ENCODE measurements around the gene ZNF100.
"Not testable (repeated sequence)": the region's sequence is repeated elsewhere in the genome, so short reads cannot be mapped to it uniquely, and the experiment has no call there.

ZNF100 gene

DNA sequence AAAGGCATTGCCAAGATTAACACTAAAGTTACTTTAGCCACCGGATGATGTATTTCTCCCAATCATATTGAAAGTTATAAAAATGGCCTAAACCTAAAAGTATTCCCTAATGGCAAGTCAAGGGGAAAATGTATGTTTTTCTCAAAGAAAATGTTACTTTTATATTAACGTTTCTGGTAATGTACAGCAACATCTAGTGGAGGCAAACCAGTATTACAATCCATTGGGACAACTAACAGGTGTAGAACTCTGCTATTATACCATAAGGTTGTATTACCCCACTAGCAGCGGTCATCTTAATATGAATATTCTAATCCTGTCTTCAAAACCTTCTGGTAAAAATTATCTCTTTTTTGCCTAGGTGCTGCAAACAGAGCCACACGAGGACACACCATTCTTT, 69.2 kb downstream of the ZNF100 start:
- H3K4me3 ChIP-seq (ENCODE audit: low read length) = no peak overlapping the region
- H3K9me3 ChIP-seq (ENCODE audit: control insufficient read depth, low read length) = no peaks in the 10 kb centered on the region
- H3K9ac ChIP-seq (ENCODE audit: low read length) = no peak overlapping the region
- no peaks in the 10 kb centered on the region for H3K4me1 ChIP-seq (ENCODE audit: control insufficient read depth, insufficient read depth, low read length)
- no peaks in the 10 kb centered on the region for H3K36me3 ChIP-seq (ENCODE audit: control insufficient read depth, insufficient read depth, low read length)
- no peaks in the 10 kb centered on the region for H3K27me3 ChIP-seq (ENCODE audit: control insufficient read depth, insufficient read depth, low read length)

DNA sequence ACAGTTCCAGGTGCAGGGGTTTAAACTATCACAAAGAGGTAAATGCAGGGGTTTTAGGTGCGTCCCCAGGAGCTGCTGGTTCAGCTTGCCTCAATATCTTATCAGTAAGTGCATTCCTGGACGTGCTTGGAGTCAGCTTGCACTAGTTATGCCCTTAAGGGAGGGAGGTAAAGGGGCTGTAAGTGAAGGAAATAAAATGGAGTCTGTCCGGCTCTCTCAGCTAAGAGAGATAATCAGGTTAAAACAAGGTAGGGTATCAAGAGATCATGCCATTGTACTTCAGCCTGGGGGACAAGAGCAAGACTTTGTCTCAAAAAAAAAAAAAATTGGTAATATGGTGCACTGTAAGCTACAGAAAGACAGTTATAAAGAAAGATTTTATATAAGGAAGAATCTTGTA, 69.7 kb downstream of the ZNF100 start:
- Histone ChIP-seq H3K27me3 (ENCODE audit: control insufficient read depth, insufficient read depth, low read length) (no peaks in the 10 kb centered on the region), H3K4me3 (ENCODE audit: low read length) (no peak overlapping the region), H3K9me3 (ENCODE audit: control insufficient read depth, low read length) (no peaks in the 10 kb centered on the region), H3K36me3 (ENCODE audit: control insufficient read depth, insufficient read depth, low read length) (no peaks in the 10 kb centered on the region), H3K4me1 (ENCODE audit: control insufficient read depth, insufficient read depth, low read length) (no peaks in the 10 kb centered on the region), H3K9ac (ENCODE audit: low read length) (no peak overlapping the region)

DNA sequence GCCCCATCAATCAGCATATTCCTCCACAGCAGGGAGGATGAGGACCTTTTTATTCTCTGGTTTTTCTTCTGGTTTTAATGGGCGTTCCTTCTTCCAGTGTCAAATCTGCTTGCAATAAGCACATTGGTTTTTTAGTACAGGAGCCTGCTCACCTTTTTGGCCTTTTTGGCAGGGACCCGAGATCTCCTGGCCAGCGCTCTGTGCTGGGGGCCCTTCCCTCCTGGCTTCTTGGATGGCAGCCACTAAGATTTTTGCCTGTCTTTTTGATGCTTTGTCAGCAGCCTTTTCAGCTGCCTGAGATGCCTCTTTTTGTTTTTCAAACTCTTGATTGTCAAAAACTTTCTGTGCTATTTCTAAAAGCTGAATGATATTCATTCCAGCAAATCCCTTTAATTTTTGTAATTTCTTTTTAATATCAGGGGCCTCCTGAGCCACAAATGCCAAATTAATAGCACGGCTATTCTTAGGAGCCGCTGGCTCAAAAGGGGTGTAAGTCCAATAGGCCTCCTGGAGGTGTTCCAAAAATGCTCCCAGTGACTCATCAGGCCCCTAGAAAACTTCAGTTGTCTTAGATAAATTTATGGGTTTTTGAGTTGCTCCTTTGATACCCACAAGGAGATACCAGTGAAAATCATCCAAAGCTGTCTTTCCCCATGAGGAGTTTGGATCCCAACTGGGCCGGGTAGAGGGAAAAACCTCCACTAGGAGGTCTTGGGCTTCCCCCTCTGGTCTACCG, 73.0 kb downstream of the ZNF100 start:
- no peaks in the 10 kb centered on the region for H3K4me1 ChIP-seq (ENCODE audit: control insufficient read depth, insufficient read depth, low read length)
- no peak overlapping the region for H3K9ac ChIP-seq (ENCODE audit: low read length)
- no peaks in the 10 kb centered on the region for H3K9me3 ChIP-seq (ENCODE audit: control insufficient read depth, low read length)
- H3K27me3 ChIP-seq (ENCODE audit: control insufficient read depth, insufficient read depth, low read length) = no peaks in the 10 kb centered on the region
- no peak overlapping the region for H3K4me3 ChIP-seq (ENCODE audit: low read length)
- H3K36me3 ChIP-seq (ENCODE audit: control insufficient read depth, insufficient read depth, low read length) = no peaks in the 10 kb centered on the region

DNA sequence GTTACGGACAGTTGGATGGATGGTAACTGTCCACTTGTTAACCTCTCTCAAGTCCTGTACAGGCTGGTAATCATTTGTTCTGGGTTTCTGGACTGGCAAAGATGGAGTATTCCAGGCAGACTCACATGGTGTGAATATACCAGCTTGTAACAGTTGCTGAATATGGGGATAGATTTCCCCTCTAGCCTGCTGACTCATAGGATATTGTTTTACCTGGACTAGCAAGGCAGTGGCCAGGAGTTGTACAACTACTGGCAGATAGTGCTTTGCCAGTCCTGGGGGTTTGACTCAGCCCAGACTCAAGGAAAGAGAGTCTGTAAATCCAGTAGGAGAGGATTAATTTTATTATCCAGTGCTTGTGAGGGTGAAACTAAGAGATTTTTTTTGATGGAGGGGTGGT, 74.0 kb downstream of the ZNF100 start:
- no peak overlapping the region for H3K4me3 ChIP-seq (ENCODE audit: low read length)

DNA sequence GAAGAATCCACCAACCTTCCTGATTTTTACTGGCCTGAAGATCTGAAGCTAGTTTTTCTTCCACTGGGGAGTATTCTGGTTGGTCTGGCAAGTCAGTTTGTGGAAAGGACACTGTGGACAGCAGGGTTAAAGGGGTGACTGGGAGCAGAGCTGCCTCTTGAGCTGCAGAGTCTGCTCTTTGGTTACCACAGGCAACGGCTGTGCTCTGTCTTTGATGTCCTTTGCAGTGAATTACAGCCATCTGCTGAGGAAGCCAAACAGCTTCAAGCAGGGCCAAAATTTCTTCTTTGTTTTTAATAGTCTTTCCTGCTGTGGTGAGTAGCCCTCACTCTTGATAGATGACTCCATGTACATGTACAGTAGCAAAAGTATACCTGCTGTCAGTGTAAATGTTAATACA, 75.7 kb downstream of the ZNF100 start:
- Histone ChIP-seq H3K9me3 (ENCODE audit: control insufficient read depth, low read length) (no peaks in the 10 kb centered on the region), H3K27me3 (ENCODE audit: control insufficient read depth, insufficient read depth, low read length) (no peaks in the 10 kb centered on the region), H3K36me3 (ENCODE audit: control insufficient read depth, insufficient read depth, low read length) (no peaks in the 10 kb centered on the region), H3K9ac (ENCODE audit: low read length) (no peak overlapping the region), H3K4me1 (ENCODE audit: control insufficient read depth, insufficient read depth, low read length) (no peaks in the 10 kb centered on the region), H3K4me3 (ENCODE audit: low read length) (no peak overlapping the region)

More for the DNA sequence above, 74.0 kb downstream of the ZNF100 start:
- H3K9ac ChIP-seq (ENCODE audit: low read length) = no peak overlapping the region
- no peaks in the 10 kb centered on the region for H3K36me3 ChIP-seq (ENCODE audit: control insufficient read depth, insufficient read depth, low read length)
- no peaks in the 10 kb centered on the region for H3K9me3 ChIP-seq (ENCODE audit: control insufficient read depth, low read length)
- H3K27me3 ChIP-seq (ENCODE audit: control insufficient read depth, insufficient read depth, low read length) = no peaks in the 10 kb centered on the region
- H3K4me1 ChIP-seq (ENCODE audit: control insufficient read depth, insufficient read depth, low read length) = no peaks in the 10 kb centered on the region

DNA sequence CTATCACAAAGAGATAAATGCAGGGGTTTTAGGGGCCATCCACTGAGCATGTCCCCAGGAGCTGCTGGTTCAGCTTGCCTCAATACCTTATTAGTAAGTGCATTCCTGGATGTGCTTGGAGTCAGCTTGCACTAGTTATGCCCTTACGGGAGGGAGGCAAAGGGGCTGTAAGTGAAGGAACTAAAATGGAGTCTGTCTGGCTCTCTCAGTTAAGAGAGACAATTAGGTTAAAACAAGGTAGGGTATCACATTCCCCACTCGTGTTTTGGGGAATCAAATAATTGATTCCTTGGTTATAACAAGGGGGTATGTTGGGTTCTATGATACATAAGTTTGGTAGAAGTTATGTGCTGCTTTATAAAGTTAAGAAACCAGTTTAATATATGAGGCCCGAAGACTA, 78.9 kb downstream of the ZNF100 start:
- no peaks in the 10 kb centered on the region for H3K9me3 ChIP-seq (ENCODE audit: control insufficient read depth, low read length)
- H3K4me3 ChIP-seq (ENCODE audit: low read length) = no peak overlapping the region
- H3K9ac ChIP-seq (ENCODE audit: low read length) = no peak overlapping the region
- H3K27me3 ChIP-seq (ENCODE audit: control insufficient read depth, insufficient read depth, low read length) = no peaks in the 10 kb centered on the region
- H3K4me1 ChIP-seq (ENCODE audit: control insufficient read depth, insufficient read depth, low read length) = no peaks in the 10 kb centered on the region
- H3K36me3 ChIP-seq (ENCODE audit: control insufficient read depth, insufficient read depth, low read length) = no peaks in the 10 kb centered on the region

DNA sequence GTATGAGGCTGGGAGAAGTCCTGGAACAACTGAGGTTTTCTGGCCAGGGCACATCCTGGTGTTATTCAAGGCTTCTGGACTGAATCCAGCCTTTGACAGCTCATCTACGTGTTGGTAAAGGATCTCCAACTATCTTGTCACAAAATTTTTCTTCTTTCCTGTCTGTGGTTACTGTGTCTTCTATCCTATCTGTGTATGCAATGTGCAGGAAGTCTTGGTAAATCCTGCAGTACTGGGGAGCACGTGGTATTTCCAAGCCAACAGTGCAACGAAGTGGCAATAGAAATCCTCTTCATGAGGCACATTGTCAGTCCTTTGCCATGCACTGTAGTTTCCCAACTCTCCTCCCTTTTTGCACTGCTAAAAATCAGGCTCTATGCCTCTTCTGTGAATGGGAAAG, 86.7 kb downstream of the ZNF100 start:
- H3K9ac ChIP-seq (ENCODE audit: low read length) = no peak overlapping the region
- H3K4me3 ChIP-seq (ENCODE audit: low read length) = no peak overlapping the region
- H3K27me3 ChIP-seq (ENCODE audit: control insufficient read depth, insufficient read depth, low read length) = no peaks in the 10 kb centered on the region
- H3K4me1 ChIP-seq (ENCODE audit: control insufficient read depth, insufficient read depth, low read length) = no peaks in the 10 kb centered on the region
- H3K9me3 ChIP-seq (ENCODE audit: control insufficient read depth, low read length) = no peaks in the 10 kb centered on the region
- H3K36me3 ChIP-seq (ENCODE audit: control insufficient read depth, insufficient read depth, low read length) = no peaks in the 10 kb centered on the region

DNA sequence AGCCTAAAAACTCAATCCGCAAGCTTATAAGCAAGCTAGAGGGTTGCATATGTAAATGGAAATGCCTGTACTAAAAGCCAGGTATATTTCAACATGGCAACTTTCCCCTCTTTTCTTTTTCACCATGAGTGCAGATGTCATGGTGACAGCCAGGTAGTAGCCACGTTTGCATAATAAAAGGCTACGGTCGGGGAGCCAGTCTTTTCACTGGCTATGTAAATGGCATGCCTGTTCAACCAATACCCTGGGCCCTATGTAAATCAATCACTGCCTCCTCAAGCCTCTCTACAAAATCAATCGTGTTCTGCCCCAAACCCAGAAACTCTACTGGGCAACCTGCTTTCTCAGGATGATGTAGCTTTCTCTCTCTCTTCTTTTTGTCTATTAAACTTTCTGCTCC, 87.4 kb downstream of the ZNF100 start:
- Histone ChIP-seq H3K27me3 (ENCODE audit: control insufficient read depth, insufficient read depth, low read length) (no peaks in the 10 kb centered on the region), H3K36me3 (ENCODE audit: control insufficient read depth, insufficient read depth, low read length) (no peaks in the 10 kb centered on the region), H3K4me1 (ENCODE audit: control insufficient read depth, insufficient read depth, low read length) (no peaks in the 10 kb centered on the region), H3K9me3 (ENCODE audit: control insufficient read depth, low read length) (no peaks in the 10 kb centered on the region), H3K9ac (ENCODE audit: low read length) (no peak overlapping the region), H3K4me3 (ENCODE audit: low read length) (no peak overlapping the region)

DNA sequence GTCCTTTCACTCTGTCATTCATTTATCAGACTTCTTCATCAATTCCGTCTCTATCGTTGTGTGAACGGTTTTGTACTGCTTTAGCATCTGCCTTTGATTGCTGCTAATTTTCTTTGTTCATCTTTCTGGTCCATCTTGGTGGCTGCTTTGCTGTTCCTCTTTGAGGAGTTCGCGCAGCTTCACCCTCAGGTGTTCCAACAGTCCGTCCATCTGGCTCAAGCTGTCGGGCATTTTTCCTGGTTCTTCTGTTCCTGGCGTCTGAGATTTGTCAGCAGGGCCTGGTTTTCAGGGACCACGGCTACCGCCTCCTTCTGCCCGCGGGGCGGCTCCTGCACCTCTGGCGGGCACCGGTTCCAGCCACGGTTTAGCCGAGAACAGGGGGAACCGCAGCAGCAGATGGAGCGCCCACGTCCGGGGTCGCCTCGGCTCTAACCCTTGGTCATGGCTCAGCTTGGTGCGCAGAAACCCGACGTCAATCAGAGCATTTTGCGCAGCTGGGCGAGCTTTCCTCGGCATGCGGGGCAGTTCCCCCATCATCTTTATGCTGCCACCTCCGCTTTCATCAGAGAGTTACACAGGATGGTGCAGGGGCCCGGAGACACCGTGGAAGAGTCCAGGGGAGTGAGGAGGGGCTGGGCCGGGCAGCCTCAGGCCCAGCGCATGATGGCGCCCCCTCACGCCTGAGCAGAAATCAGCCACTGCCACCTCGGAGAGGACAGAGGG, 89.5 kb downstream of the ZNF100 start:
- Histone ChIP-seq H3K9me3 (ENCODE audit: control insufficient read depth, low read length) (no peaks in the 10 kb centered on the region), H3K9ac (ENCODE audit: low read length) (no peak overlapping the region), H3K4me3 (ENCODE audit: low read length) (no peak overlapping the region), H3K36me3 (ENCODE audit: control insufficient read depth, insufficient read depth, low read length) (no peaks in the 10 kb centered on the region), H3K4me1 (ENCODE audit: control insufficient read depth, insufficient read depth, low read length) (no peaks in the 10 kb centered on the region), H3K27me3 (ENCODE audit: control insufficient read depth, insufficient read depth, low read length) (no peaks in the 10 kb centered on the region)

DNA sequence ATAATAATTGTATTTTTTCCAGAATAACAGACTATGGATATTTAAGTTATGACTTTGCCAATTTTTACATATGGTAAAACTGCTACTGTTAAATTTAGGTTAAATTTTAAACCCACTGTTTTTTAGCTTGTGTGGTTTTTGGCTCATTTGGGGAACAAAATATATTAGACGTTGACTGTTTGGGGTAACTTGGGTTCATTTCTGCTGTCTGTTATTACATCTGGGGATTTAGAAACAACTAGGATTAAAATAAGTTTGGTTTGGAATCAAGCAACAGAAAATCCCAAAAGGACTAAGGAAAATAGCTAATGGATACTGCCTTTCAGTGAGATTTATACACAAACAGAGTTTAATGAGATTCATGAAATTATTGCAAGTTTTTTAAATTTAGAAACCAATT, 92.9 kb downstream of the ZNF100 start:
- no peaks in the 10 kb centered on the region for H3K27me3 ChIP-seq (ENCODE audit: control insufficient read depth, insufficient read depth, low read length)
- H3K9ac ChIP-seq (ENCODE audit: low read length) = no peak overlapping the region
- no peaks in the 10 kb centered on the region for H3K36me3 ChIP-seq (ENCODE audit: control insufficient read depth, insufficient read depth, low read length)
- no peaks in the 10 kb centered on the region for H3K9me3 ChIP-seq (ENCODE audit: control insufficient read depth, low read length)
- no peaks in the 10 kb centered on the region for H3K4me1 ChIP-seq (ENCODE audit: control insufficient read depth, insufficient read depth, low read length)
- H3K4me3 ChIP-seq (ENCODE audit: low read length) = no peak overlapping the region

DNA sequence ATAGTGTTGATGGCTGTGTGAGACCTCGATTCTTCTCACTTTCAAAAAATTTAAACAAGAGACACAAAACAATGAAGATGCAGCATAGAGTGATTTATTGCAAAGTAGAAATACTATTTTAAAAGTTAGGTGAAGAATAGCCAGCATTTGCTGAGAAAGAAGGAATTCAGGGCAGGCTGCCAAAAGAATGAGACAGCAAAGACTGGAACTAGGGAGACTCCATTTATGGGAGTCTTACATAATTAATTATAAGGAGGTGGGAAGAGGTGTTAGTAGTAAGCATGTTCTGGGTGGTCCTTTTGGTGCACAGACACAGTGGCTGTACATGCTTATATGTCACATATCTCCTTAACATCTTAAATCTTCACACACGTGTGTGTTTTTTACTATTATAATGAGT, 93.9 kb downstream of the ZNF100 start:
- not testable (repeated sequence) for H3K36me3 ChIP-seq (ENCODE audit: control insufficient read depth, insufficient read depth, low read length); H3K4me3 ChIP-seq (ENCODE audit: low read length); H3K27me3 ChIP-seq (ENCODE audit: control insufficient read depth, insufficient read depth, low read length); H3K9me3 ChIP-seq (ENCODE audit: control insufficient read depth, low read length); H3K4me1 ChIP-seq (ENCODE audit: control insufficient read depth, insufficient read depth, low read length); H3K9ac ChIP-seq (ENCODE audit: low read length)
